ENCODE data around the gene STPG3.

STPG3 gene

DNA sequence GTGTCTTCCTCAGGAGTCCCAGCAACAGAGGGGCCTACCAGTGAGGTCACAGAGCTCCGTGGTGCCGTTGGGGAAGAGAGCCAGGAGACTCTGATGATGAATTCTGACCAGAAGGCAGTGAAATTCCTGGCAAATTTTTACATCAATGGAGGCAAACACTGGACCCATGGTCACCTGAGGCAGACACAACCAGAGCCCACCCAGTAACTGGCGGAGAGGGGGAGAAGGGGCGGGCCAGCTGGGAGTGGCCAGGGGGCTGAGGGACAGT, at the start of gene STPG3:
Gene STPG3 (plus strand): TSS at position 93 of the 268 bp plus-strand sequence. CDS start 1 bp downstream, at position 94.
- no peak for DNase-seq

DNA sequence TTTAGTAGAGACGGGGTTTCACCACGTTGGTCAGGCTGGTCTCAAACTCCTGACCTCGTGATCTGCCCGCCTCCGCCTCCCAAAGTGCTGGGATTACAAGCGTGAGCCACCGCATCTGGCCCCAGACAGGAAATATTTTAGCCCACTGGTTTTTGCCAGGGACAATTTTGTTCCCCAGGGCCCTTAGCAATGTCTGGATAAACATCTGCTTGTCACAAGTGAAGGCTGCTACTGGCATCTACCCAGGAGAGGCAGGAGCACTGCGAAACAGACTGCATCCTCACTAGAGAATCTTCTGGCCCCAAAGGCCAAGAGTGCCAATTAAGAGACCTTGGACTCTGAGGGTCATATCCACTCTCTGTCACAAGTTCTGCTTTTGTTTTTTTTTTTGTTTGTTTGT, 48.1 kb upstream of the STPG3 start:
- DNase-seq: no peak

GRCh38 chr9:137204731-137205125, 46.4 kb upstream of the STPG3 start:
- no peak for DNase-seq

DNA sequence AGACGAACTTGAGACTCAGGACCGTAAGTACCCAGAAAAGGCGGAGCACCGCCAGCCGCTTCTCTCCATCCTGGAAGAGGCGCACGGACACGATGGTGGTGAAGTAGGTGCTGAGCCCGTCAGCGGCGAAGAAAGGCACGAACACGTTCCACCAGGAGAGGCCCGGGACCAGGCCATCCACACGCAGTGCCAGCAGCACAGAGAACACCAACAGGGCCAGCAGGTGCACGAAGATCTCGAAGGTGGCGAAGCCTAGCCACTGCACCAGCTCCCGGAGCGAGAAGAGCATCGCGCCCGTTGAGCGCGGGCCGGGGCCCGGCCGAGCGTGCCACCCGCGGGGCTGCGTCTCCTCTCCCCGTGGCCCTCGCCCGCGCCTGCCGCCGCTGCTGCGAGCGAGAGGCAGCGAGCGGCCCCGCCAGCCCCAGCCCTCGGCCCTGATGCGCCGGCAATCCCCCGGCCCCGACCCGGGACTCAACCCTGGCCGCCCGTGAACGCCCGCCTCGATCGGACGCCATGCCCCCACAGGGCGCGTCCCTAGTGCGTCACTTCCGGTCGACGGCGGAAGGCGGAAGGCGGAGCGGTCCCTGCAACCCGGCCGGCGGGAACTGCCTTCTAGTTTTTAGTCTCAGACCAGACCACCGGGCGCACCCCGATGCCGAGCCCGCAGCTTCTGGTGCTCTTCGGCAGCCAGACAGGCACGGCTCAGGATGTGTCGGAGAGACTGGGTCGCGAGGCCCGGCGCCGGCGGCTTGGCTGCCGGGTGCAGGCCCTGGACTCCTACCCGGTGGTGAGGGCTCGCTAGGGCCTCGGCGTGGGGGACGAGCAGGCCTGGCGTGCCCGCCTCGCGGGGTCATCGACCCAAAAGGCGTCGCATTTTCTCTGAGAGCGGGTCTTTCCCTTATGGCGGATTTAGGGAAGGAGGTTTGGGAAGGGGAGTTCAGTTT, 45.7 kb upstream of the STPG3 start, which contains the start of the genes NDOR1 and TMEM203:
Gene NDOR1 (plus strand): TSS at position 575 of the 944 bp plus-strand sequence. CDS start 78 bp downstream, at position 653.
Gene TMEM203 (minus strand): TSS at position 523 of the 944 bp plus-strand sequence. CDS start 234 bp downstream, at position 289.
- DNase-seq: peak; percentile 87 to 88

DNA sequence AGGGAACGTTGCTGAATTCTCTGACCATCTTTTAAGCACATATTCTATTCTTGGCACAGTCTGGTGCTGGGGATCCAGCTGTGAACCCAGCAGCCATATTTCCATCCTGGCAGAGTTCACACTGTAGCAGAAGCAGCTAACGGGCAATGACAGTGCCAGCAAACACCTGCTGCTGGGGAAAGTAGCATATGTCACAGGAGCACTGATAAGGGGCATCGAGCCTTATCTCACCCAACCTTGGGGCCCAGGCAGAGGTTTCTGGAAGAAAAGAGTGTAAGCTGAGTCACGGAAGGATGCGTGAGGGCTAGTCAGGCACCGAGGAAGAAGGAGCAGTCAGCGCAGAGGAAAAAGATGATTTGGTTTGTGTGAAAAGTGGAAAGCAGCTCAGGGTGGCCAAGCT, 44.5 kb upstream of the STPG3 start:
- DNase-seq: no peak

DNA sequence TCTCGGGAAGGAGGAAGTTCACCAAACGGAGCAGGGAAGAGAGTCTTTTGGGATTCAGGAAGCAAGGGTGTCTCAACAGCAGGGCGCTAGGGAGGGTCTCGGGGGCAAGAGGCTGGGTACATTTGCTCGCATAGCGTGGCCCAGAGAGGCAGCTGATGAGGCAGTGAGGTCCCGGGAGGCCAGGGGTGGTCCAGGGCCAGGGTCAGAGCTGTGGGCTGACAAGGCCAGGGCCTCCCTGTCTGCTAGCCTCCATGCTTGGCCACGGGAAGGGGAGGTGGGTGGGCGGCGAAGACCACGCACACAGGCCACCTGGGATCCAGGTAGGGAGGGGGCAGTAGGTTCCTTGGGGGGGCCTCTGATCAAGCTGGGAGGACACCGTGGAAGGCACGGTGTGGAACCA, 39.6 kb upstream of the STPG3 start:
- DNase-seq: no peak

- DNase-seq: no peak
Measured at GRCh38 chr9:137212520-137212919, 38.6 kb upstream of the STPG3 start.

DNA sequence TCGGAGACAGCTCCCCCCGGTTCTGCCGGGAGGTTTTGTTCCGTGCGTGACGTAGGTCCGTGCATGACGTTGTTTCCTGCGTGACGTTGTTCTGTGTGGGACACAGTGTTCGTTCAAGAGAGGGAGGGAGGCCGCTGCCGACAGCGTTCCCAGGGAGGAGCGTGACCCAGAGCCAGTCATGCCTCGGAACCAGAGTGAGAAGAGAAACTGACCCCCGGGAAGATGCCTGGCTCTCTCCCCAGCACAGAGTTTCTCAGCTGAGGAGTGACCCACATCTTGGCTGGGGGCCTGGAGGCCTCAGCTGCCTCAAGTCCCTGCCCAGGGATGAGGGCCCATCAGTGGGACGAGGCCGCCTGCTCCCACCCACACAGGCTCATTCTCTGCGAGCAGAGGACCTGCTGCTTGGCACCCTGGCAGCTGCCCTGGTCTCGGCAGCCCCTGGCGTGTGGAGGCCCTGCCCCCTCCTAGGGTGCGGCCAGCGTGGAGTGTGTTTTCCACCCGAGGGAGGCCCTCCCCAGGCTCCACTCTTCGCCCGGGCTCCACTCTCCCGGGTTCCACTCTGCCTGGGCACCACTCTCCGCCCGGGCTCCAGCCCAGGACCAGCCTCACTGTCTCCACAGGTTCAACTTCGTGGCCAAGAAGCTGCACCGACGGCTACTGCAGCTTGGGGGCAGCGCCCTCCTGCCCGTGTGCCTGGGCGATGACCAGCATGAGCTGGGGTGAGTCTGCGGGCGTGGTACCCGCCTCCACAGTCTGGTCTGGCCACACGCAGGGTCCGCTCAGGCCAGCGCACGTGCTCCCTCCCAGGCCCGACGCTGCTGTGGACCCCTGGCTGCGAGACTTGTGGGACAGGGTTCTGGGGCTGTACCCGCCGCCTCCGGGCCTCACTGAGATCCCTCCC, 37.7 kb upstream of the STPG3 start:
- no peak for DNase-seq

DNA sequence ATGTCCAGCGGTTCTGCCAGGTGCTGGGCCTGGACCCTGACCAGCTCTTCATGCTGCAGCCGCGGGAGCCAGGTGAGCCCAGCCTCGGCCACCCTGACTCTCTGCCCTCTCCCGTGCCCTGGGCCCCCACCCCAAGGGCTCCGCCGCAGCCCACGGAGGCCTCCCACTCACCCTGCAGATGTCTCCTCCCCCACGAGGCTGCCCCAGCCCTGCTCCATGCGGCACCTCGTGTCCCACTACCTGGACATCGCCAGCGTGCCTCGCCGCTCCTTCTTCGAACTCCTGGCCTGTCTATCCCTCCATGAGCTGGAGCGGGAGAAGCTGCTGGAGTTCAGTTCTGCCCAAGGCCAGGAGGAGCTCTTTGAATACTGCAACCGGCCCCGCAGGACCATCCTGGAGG, 36.5 kb upstream of the STPG3 start:
- DNase-seq: no peak

DNA sequence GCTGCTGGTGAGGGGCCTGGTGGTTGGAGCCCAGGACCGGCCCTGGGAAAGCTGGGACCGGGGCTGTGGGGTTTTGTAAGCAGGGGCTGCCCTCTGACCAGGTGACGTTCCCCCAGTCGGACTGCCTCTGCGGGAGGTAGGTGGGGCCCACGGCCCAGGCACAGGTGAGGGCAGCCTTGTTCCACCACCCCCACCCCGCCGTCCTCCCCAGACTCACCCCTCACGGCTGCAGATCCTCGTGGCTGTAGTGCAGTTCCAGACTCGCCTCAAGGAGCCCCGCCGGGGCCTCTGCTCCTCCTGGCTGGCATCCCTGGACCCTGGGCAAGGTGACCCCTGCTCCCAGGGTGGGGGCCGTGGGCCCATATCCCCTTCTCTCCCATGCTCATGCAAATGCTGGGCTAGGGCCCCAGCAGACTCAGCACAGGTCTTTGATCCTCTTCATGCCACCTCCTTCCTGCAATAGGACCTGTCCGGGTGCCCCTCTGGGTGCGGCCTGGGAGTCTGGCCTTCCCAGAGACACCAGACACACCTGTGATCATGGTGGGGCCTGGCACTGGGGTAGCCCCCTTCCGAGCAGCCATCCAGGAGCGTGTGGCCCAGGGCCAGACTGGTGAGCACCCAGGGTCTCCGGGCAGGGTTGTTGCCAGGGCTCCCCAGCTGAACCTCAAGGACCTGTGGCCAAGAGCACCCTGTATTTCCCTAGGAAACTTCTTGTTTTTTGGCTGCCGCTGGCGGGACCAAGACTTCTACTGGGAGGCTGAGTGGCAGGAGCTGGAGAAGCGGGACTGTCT, 35.7 kb upstream of the STPG3 start:
- DNase-seq: no peak

DNA sequence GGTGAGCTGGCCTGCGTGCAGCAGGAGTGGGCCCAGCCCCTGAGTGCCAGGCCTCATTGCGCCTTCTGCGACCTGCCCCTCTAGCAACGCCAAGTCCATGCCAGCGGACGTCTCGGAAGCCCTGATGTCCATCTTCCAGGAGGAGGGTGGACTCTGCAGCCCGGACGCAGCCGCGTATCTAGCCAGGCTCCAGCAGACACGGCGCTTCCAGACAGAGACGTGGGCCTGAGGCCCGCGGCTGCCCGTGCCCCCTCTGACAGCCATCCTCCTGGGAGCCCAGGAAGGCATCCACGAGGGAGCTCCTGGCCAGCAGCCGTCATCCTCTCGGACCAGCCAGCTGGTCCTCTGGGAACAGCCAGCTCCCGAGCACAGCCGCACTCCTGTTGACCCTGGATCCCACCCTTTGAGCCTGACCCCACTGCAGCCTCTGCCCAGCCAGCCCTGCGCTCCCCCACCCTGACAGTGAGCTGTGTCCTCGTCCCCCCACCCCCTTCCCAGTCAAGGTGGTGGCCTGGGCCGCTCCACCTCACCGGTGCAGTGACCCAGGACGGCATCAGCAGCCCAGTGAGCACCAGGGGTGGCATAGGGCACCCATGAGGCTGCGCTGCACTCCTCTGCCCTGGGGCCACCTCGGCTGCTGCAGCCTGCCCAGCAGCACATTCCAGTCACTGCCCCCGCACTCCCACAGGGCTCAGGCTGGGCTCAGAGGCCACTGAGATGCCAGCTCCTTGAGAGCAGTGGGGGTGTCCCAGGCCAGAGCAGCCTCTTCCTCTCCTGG, 34.7 kb upstream of the STPG3 start:
- DNase-seq: no peak

DNA sequence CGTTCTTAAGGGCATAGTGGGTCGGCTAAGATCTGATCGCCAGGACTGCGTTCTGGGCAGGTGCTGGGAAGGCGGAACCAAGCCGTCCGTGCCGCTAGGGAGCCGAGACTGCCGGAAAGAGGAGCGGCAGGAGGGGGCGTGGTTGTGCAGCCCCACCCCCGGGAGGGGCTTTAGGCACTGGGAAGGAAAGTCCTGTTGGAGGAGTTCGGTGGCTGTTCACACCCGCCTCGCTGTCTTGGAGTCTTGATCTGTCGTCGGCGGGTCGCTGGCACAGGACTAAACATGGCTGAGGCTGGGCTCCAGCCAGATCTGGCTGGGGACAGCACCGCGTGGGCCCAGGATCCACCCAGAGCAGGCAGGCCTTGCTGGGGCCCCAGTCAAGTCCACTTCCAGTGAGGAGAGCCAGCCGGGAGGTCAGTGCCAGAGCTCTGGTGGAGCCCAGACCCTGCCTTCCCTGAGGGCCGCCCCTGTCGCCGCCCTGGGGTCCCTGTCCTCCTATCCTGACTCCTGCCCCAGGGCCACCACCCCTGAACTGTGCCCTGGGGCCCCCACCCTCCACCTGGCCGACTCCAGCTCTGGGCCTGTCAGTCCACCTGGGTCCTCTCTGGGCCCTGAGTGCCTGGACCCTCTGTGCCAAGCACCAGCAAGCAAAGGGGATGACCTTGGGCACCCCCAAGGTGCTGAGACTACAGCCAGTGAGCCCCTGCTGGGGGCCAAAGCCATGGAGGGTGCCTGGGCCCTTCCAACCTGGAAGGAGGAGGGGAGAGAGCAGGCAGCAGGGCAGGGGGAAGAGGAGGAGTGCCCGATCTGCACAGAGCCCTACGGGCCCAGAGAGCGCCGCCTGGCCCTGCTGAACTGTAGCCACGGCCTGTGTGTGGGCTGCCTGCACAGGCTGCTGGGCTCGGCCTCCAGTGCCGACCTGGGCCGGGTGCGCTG, 33.5 kb upstream of the STPG3 start:
- no peak for DNase-seq

DNA sequence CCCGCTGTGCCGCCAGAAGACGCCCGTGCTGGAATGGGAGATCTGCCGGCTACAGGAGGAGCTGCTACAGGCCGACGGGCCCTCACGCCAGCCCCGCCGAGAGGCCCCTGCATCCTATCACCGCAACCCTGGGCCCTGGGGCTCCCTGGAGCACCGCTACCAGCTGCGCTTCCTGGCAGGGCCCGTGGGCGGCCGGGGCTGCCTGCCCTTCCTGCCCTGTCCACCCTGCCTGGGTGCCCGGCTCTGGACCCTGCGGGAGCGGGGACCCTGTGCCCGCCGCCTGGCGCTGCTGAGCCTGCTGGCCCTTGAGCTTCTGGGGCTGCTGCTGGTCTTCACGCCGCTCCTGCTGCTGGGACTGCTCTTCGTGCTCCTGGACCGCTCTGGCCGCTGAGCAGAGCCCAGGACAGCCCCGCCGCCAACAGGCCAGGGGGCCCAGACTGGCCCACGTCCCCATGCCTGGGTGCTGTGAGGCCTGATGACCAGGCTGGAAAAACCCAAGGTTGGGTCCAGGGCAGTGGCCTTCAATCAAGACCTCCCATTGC, 32.8 kb upstream of the STPG3 start:
- no peak for DNase-seq

GRCh38 chr9:137218754-137219271, 32.3 kb upstream of the STPG3 start:
- no peak for DNase-seq

- no peak for DNase-seq
Measured at GRCh38 chr9:137219757-137220316, 31.2 kb upstream of the STPG3 start.

GRCh38 chr9:137220317-137221094, 30.6 kb upstream of the STPG3 start:
- DNase-seq: no peak

DNA sequence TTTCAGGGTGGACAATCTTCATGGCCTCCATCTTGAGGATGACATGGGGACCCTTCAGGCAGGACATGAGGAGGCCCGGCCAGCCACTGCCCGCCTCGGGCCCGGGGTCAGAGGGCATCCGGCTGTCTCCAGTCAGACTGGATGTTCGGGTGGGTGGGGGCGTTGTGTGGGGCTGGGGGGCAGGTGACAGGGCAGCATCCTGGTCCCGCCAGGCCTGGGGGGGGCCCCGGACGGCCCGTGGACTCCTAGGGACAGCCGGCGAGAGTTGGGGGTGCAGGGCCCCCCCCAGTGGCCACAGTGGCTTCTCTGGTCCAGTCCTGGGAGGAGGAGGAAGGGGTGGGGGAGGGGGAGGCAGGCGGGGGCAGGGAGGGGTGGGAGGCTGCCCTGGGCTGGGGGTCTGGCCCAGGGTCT, 30.0 kb upstream of the STPG3 start:
- no peak for DNase-seq

GRCh38 chr9:137221506-137222111, 29.5 kb upstream of the STPG3 start:
- DNase-seq: no peak
